GM12878 (cell line): ENCODE results near the gene SLC15A3. TPM values are rescaled to one million over a fixed set of nuclear protein-coding genes. Genes with fewer than 3 reads are reported as not detected.

Experiments
- ATAC-seq: fragments of 200-7000 bp; cut with Tn5 transposase; 3 replicates; pipeline ENCODE4 v1.9.1; 2020; ENCODE audit warnings: mild to moderate bottlenecking, moderate library complexity
- BruUV-seq: library from RNA; stranded (reverse); fragments of 400-500 nt; replicated peaks from 2 replicates; lab custom pipeline; 2021; lab: Mats Ljungman, UMichigan
- CTCF ChIA-PET: fragments of 300-600 bp; sonication (Branson Sonifier 250); formaldehyde crosslinking; extraction: SDS; loops from one replicate; lab custom pipeline; 2021; ENCODE audit warnings: inconsistent platforms; lab: Yijun Ruan, JAX
- POLR2A ChIA-PET: fragments of 350-600 bp; formaldehyde crosslinking; extraction: SDS; loops from one replicate; lab custom pipeline; 2021; ENCODE audit warnings: inconsistent platforms; lab: Charles Lee
- RAD21 ChIA-PET: fragments of 300-600 bp; sonication (Branson Sonifier 250); formaldehyde crosslinking; loops from one replicate; lab custom pipeline; 2023; ENCODE audit warnings: antibody characterized with exemption; ENCODE audit not compliant: unreplicated experiment; lab: Charles Lee
- SMC1A ChIA-PET: fragments of 300-600 bp; sonication (Branson Sonifier 250); formaldehyde crosslinking; loops from one replicate; lab custom pipeline; 2023; ENCODE audit not compliant: unreplicated experiment, uncharacterized antibody; lab: Charles Lee
- DNase-seq: peaks from one replicate; pipeline ENCODE4 v3.0.0-alpha.2; 2011; ENCODE audit warnings: low read depth, low spot score
- FAIRE-seq: peaks from 3 replicates; lab custom pipeline; 2011; peaks lifted over from hg19 to GRCh38; lab: Jason Lieb, UNC
- H2AFZ ChIP-seq: 2 replicates; pipeline ENCODE4 v1.6.0; 2011; ENCODE audit warnings: low read depth, low read length, control low read depth; ENCODE audit not compliant: control insufficient read depth
- H3K27ac ChIP-seq: 2 replicates; pipeline ENCODE4 v1.5.1; 2011; ENCODE audit warnings: control low read depth; ENCODE audit not compliant: control insufficient read depth, insufficient read depth
- H3K27me3 ChIP-seq, 2 experiments: replicated peaks in 1 of 2; 2 replicates each; pipeline versions ENCODE4 v1.6.0 to v1.6.1; 2011; ENCODE audit warnings: low read length in 1 of 2; ENCODE audit not compliant: control insufficient read depth in 2 of 2, insufficient read depth in 2 of 2
- H3K36me3 ChIP-seq, 2 experiments: 2 replicates each; pipeline ENCODE4 v1.5.1; 2011; ENCODE audit warnings: low read length in 1 of 2; ENCODE audit not compliant: control insufficient read depth in 2 of 2, insufficient read depth in 2 of 2
- H3K4me1 ChIP-seq: 2 replicates; pipeline ENCODE4 v1.6.1; 2011; ENCODE audit warnings: mild to moderate bottlenecking, low read length, moderate library complexity, mixed read lengths; ENCODE audit not compliant: control insufficient read depth, insufficient read depth
- H3K4me2 ChIP-seq: 2 replicates; pipeline ENCODE4 v1.6.0; 2011; ENCODE audit warnings: control low read depth; ENCODE audit not compliant: control insufficient read depth, insufficient read depth
- H3K4me3 ChIP-seq: fragments of 200-600 bp; sonication (generic); 2 replicates; pipeline ENCODE4 v1.5.1; 2016
- H3K79me2 ChIP-seq: 2 replicates; pipeline ENCODE4 v1.6.0; 2011; ENCODE audit warnings: low read length; ENCODE audit not compliant: control insufficient read depth, insufficient read depth
- H3K9ac ChIP-seq: 2 replicates; pipeline ENCODE4 v1.8.0; 2011; ENCODE audit warnings: low read length, control low read depth, mixed read lengths; ENCODE audit not compliant: control insufficient read depth, insufficient read depth
- H3K9me3 ChIP-seq: replicated peaks from 3 replicates; pipeline ENCODE4 v1.5.1; 2011; ENCODE audit warnings: mild to moderate bottlenecking, low read length; ENCODE audit not compliant: control insufficient read depth, insufficient read depth
- H4K20me1 ChIP-seq: 2 replicates; pipeline ENCODE4 v1.6.0; 2011; ENCODE audit not compliant: control insufficient read depth, insufficient read depth
- BCL11A ChIP-seq: IDR thresholded peaks from 2 replicates; pipeline ENCODE4 v1.6.1; 2011; ENCODE audit warnings: low read depth, low read length
- BMI1 ChIP-seq: fragments of 450-650 bp; IDR thresholded peaks from 2 replicates; pipeline ENCODE4 v1.6.1; 2016; ENCODE audit warnings: mild to moderate bottlenecking, moderate library complexity, borderline replicate concordance
- EP300 ChIP-seq, 2 experiments: fragments of 150-350 bp in 1 of 2; IDR thresholded peaks; 2 replicates each; pipeline ENCODE4 v1.6.1; 2011 to 2012; ENCODE audit warnings: low read depth in 2 of 2, low read length in 2 of 2, borderline replicate concordance in 1 of 2, improper control_type of control experiment in 1 of 2, inconsistent platforms in 1 of 2; ENCODE audit not compliant: control insufficient read depth in 1 of 2
- JUNB ChIP-seq: IDR thresholded peaks from 2 replicates; pipeline ENCODE4 v1.6.1; 2016; ENCODE audit warnings: antibody characterized with exemption, mild to moderate bottlenecking
- NFYB ChIP-seq: IDR thresholded peaks from 2 replicates; pipeline ENCODE4 v1.6.1; 2011; ENCODE audit warnings: low read depth, mild to moderate bottlenecking, low read length, improper control_type of control experiment, moderate library complexity; ENCODE audit not compliant: insufficient read depth
- SMARCA5 ChIP-seq: fragments of 450-650 bp; IDR thresholded peaks from 2 replicates; pipeline ENCODE4 v1.6.1; 2017; ENCODE audit warnings: mild to moderate bottlenecking
- ZBED1 ChIP-seq: IDR thresholded peaks from 2 replicates; pipeline ENCODE4 v1.6.1; 2016; ENCODE audit warnings: borderline replicate concordance
- WGBS: methylation state at CpG from one replicate; pipeline ENCODE4 v1.1.6; 2016; ENCODE audit warnings: low lambda C conversion rate; ENCODE audit not compliant: insufficient replicate concordance, insufficient coverage; ENCODE audit errors: missing lambda C conversion rate; 5-methylcytosine and 5-hydroxymethylcytosine counted together
- in situ Hi-C: fragments of 300-500 bp; cut with MboI; formaldehyde crosslinking; loops from 9 replicates; pipeline ENCODE4 v1.14.3; 2018; ENCODE audit warnings: mixed read lengths
- intact Hi-C: fragments of 100-400 bp; cut with micrococcal nuclease; formaldehyde crosslinking; loops from one replicate; pipeline ENCODE4 v1.14.2; 2022; ENCODE audit not compliant: unreplicated experiment
- polyA plus RNA-seq, 11 experiments: library from polyadenylated mRNA; depleted of rRNA in 4 of 11; unstranded in 6 of 11; stranded (reverse) in 5 of 11; fragments of >200 nt; fragmentation: Nextera tagmentation in 4 of 11; fragmentation: Illumina TruSeq in 1 of 11; extraction: Ambion mirVana in 4 of 11; extraction: Trizol in 1 of 11; gene quantifications; 1 replicate in 1 of 11; 2 replicates in 10 of 11; pipeline versions ENCODE4 v1.2.1 to v1.2.3, GENCODE V29; 2011 to 2016; ENCODE audit warnings: inconsistent platforms in 2 of 11, missing spikeins in 2 of 11, low read depth in 1 of 11
- total RNA-seq, 4 experiments: library from RNA; depleted of rRNA in 3 of 4; stranded (reverse); fragments of >200 nt in 3 of 4; fragmentation: Illumina TruSeq in 1 of 4; extraction: Trizol in 1 of 4; gene quantifications; 2 replicates each; pipeline versions ENCODE4 v1.2.1 to v1.2.3, GENCODE V29; 2013 to 2021
- TF ChIP-seq, protein P1 (sequence below): IDR thresholded peaks from 2 replicates; pipeline ENCODE4 v1.6.1; 2011; ENCODE audit warnings: mild to moderate bottlenecking, low read depth, low read length, moderate library complexity; ENCODE audit not compliant: insufficient replicate concordance
- TF ChIP-seq, protein P2 (sequence below): fragments of 450-650 bp; formaldehyde crosslinking; IDR thresholded peaks from 2 replicates; pipeline ENCODE4 v1.4.0; 2020; ENCODE audit warnings: mild to moderate bottlenecking, moderate library complexity

Gene SLC15A3
- total and polyA plus RNA-seq, 10 of the 15 experiments (the other 5 are each of a cell fraction or from before 2014, with no cell fraction given): 17.7 to 102 (median 55.8) TPM

DNA sequence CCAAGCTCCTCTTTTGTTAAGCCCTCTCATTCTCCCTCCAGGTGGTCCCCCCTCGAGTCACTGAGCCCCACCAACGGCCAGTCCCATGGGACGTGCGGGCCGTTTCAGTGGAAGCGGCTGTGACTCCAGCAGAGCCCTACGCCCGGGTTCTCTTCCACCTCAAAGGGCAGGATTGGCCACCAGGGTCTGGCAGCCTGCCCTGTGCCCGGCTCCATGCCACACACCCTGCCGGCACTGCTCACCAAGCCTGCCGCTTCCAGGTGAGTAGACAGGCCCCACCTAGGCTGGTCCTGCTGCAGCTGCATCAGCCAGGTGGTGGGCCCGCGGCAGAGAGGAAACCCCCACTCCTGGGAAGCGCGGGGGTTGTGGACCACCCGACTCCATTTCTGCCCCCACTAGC is 24.4 kb downstream of the SLC15A3 start:
- ATAC-seq (no peak), DNase-seq (no peak), FAIRE-seq (no peak)
- intact Hi-C loops: no loop called here
- H3K4me3 ChIP-seq: no peak overlapping the region
- POLR2A ChIA-PET: interaction anchor here (1.4 kb wide), 1 partner anchor 10 kb away, joined by 3 read pairs; no protein-coding TSS in a partner anchor
- H2AFZ ChIP-seq: no peak overlapping the region
- H3K9me3 ChIP-seq: no peaks in the 10 kb centered on the region
- CTCF ChIA-PET: interaction anchor here (0.8 to 2.0 kb wide), 5 partner anchors 12 to 260 kb away, joined by 3 to 6 read pairs (median 4); partner anchors contain the start of gene TMEM109
- peaks cover 34% of the 10 kb centered on the region for H3K4me1 ChIP-seq
- no peaks in the 10 kb centered on the region for H3K79me2 ChIP-seq
- SMC1A ChIA-PET: interaction anchor here (0.8 to 2.3 kb wide), 2 partner anchors 12 to 21 kb away, joined by 3 to 10 read pairs; no protein-coding TSS in a partner anchor
- 67% methylated on average over 16 of the region's 16 CpGs for WGBS
- H3K27ac ChIP-seq: no peak overlapping the region
- RAD21 ChIA-PET: no interaction called here
- H3K36me3 ChIP-seq: peaks cover 0 to 1% of the 10 kb centered on the region in 2 experiments; a peak in 2 of 4 replicates
- TF ChIP-seq, protein P1, sequence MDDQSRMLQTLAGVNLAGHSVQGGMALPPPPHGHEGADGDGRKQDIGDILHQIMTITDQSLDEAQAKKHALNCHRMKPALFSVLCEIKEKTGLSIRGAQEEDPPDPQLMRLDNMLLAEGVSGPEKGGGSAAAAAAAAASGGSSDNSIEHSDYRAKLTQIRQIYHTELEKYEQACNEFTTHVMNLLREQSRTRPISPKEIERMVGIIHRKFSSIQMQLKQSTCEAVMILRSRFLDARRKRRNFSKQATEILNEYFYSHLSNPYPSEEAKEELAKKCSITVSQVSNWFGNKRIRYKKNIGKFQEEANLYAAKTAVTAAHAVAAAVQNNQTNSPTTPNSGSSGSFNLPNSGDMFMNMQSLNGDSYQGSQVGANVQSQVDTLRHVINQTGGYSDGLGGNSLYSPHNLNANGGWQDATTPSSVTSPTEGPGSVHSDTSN: no peak
- TF ChIP-seq SMARCA5: no peak
- TF ChIP-seq ZBED1: no peak
- TF ChIP-seq, all 136 proteins: peak for 0
- no TSS peak for BruUV-seq
- H3K27me3 ChIP-seq: no peaks in the 10 kb centered on the region
- no peak overlapping the region for H3K4me2 ChIP-seq
- no peak overlapping the region for H3K9ac ChIP-seq
- in situ Hi-C loops: no loop called here
- H4K20me1 ChIP-seq: no peaks in the 10 kb centered on the region

DNA sequence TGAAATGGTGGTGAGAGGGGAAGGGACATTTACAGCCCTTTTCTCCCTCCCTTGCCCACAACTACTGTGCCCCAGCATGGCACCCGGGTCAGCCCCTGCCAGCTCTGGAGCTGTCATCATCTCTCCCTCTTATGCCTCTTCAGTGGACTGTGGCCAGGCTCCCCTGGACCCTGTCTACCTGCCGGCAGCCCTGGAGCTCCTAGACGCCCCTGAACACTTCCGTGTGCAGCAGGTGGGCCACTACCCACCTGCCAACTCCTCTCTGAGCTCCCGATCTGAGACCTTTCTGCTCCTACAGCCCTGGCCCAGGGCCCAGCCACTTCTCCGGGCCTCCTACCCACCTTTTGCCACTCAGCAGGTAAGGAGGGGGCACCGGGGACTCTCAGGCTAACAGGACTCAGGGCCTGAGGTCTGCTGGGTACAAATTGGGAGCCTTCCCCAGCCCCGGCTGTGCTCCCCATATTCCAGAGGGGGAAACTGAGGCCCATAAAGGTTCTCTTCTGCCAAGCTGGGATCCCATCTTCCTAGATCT is 24.8 kb downstream of the SLC15A3 start:
- intact Hi-C loops: no loop called here
- Histone ChIP-seq H3K4me1 (peaks cover 29% of the 10 kb centered on the region), H4K20me1 (no peaks in the 10 kb centered on the region), H3K9ac (no peak overlapping the region), H3K27me3 (no peaks in the 10 kb centered on the region), H3K4me3 (no peak overlapping the region), H3K4me2 (no peak overlapping the region)
- ChIA-PET RAD21 (no interaction called here), POLR2A (interaction anchor here (1.4 kb wide), 1 partner anchor 10 kb away, joined by 3 read pairs; no protein-coding TSS in a partner anchor), CTCF (interaction anchor here (0.8 to 2.0 kb wide), 3 partner anchors 13 to 261 kb away, joined by 3 to 5 read pairs (median 3); partner anchors contain the start of gene TMEM109)
- no peak for FAIRE-seq
- TF ChIP-seq, protein P2, sequence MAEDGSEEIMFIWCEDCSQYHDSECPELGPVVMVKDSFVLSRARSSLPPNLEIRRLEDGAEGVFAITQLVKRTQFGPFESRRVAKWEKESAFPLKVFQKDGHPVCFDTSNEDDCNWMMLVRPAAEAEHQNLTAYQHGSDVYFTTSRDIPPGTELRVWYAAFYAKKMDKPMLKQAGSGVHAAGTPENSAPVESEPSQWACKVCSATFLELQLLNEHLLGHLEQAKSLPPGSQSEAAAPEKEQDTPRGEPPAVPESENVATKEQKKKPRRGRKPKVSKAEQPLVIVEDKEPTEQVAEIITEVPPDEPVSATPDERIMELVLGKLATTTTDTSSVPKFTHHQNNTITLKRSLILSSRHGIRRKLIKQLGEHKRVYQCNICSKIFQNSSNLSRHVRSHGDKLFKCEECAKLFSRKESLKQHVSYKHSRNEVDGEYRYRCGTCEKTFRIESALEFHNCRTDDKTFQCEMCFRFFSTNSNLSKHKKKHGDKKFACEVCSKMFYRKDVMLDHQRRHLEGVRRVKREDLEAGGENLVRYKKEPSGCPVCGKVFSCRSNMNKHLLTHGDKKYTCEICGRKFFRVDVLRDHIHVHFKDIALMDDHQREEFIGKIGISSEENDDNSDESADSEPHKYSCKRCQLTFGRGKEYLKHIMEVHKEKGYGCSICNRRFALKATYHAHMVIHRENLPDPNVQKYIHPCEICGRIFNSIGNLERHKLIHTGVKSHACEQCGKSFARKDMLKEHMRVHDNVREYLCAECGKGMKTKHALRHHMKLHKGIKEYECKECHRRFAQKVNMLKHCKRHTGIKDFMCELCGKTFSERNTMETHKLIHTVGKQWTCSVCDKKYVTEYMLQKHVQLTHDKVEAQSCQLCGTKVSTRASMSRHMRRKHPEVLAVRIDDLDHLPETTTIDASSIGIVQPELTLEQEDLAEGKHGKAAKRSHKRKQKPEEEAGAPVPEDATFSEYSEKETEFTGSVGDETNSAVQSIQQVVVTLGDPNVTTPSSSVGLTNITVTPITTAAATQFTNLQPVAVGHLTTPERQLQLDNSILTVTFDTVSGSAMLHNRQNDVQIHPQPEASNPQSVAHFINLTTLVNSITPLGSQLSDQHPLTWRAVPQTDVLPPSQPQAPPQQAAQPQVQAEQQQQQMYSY (CRISPR knock-in tag): no peak
- TF ChIP-seq JUNB: no peak
- no peak for TF ChIP-seq BMI1
- TF ChIP-seq BCL11A: no peak
- TF ChIP-seq EP300 (IDR thresholded peaks at IDR 0.05; ENCODE audit: borderline replicate concordance in 1 of 2, control insufficient read depth in 1 of 2, low read depth in 2 of 2, low read length in 2 of 2): no peak
- no peak for TF ChIP-seq NFYB
- TF ChIP-seq, all 136 proteins: peak for 0
- BruUV-seq: no TSS peak
- SMC1A ChIA-PET: interaction anchor here (0.8 to 2.3 kb wide), 2 partner anchors 11 to 21 kb away, joined by 3 to 10 read pairs; no protein-coding TSS in a partner anchor
- DNase-seq (no peak), ATAC-seq (no peak)
- no peak overlapping the region for H3K27ac ChIP-seq
- H3K36me3 ChIP-seq: peaks cover 0 to 4% of the 10 kb centered on the region in 2 experiments; a peak in 3 of 4 replicates
- H3K9me3 ChIP-seq: no peaks in the 10 kb centered on the region
- in situ Hi-C loops: no loop called here
- no peaks in the 10 kb centered on the region for H3K79me2 ChIP-seq
- WGBS: 59% methylated on average over 8 of the region's 8 CpGs
- no peak overlapping the region for H2AFZ ChIP-seq
